GM12873 (cell line): ENCODE measurements around the gene ALDH3B1.

ENCODE experiments used
- CTCF ChIP-seq: IDR thresholded peaks from 2 replicates; pipeline ENCODE4 v1.5.1; 2012; ENCODE audit warnings: low read depth, mild to moderate bottlenecking, moderate library complexity, low read length, control low read depth; ENCODE audit not compliant: insufficient read depth; ENCODE audit errors: missing control alignments

The ALDH3B1 gene

GRCh38 chr11:68012044-68012842 is 2.1 kb downstream of the ALDH3B1 start:
- no peak for TF ChIP-seq CTCF

- TF ChIP-seq CTCF, result no peak
Measured at GRCh38 chr11:68012843-68013610, 2.9 kb downstream of the ALDH3B1 start.

- no peak for TF ChIP-seq CTCF
Measured at GRCh38 chr11:68013611-68014156, 3.6 kb downstream of the ALDH3B1 start.

GRCh38 chr11:68014157-68014946 is 4.2 kb downstream of the ALDH3B1 start:
- TF ChIP-seq CTCF, result no peak

- no peak for TF ChIP-seq CTCF
Measured at GRCh38 chr11:68014947-68015447, 4.9 kb downstream of the ALDH3B1 start.

- no peak for TF ChIP-seq CTCF
Measured at GRCh38 chr11:68015467-68015866, 5.3 kb downstream of the ALDH3B1 start.
